Measurements from ENCODE around the gene TSPAN11.

- TF ChIP-seq EZH2 (IDR thresholded peaks at IDR 0.05): no peak
- TF ChIP-seq POLR2AphosphoS5 (IDR thresholded peaks at IDR 0.05; ENCODE audit: borderline replicate concordance, low read depth, low read length): no peak
- TF ChIP-seq FOXP2 (optimal IDR thresholded peaks at IDR 0.05; ENCODE audit: control extremely low read depth, extremely low read length, insufficient read depth): no peak
Measured at GRCh38 chr12:30968211-30968610, 41.7 kb downstream of the TSPAN11 start.
